HepG2 (cell line): ENCODE measurements around the gene DDX19B. TPM values are rescaled to one million over a fixed set of nuclear protein-coding genes. Genes with fewer than 3 reads are reported as not detected.

ENCODE experiments used
- ATAD3A ChIP-seq: sonication (generic); formaldehyde crosslinking; IDR thresholded peaks from 2 replicates; pipeline ENCODE4 v1.4.0; 2020; ENCODE audit warnings: missing genetic modification reagents
- CCDC6 ChIP-seq: sonication (generic); formaldehyde crosslinking; IDR thresholded peaks from 2 replicates; pipeline ENCODE4 v1.8.1; 2022; ENCODE audit warnings: mild to moderate bottlenecking, missing genetic modification reagents, moderate library complexity
- CEBPG ChIP-seq: IDR thresholded peaks from 2 replicates; pipeline ENCODE4 v1.6.1; 2016
- DBP ChIP-seq: sonication (generic); formaldehyde crosslinking; IDR thresholded peaks from 2 replicates; pipeline ENCODE4 v1.4.0; 2020; ENCODE audit warnings: missing genetic modification reagents; ENCODE audit errors: not compliant biosample characterization
- HNRNPLL ChIP-seq: fragments of 200-400 bp; formaldehyde crosslinking; IDR thresholded peaks from 2 replicates; pipeline ENCODE4 v1.6.1; 2017; ENCODE audit warnings: mild to moderate bottlenecking, low read depth, low read length; ENCODE audit not compliant: poor library complexity, severe bottlenecking
- LCORL ChIP-seq, 2 experiments: fragments of 450-650 bp in 1 of 2; sonication (generic) in 1 of 2; formaldehyde crosslinking in 1 of 2; IDR thresholded peaks; 2 replicates each; pipeline versions ENCODE4 v1.5.0 to v1.6.1; 2017 to 2020; ENCODE audit warnings: antibody characterized with exemption in 1 of 2, missing genetic modification reagents in 1 of 2
- MTA3 ChIP-seq: sonication (generic); formaldehyde crosslinking; IDR thresholded peaks from 2 replicates; pipeline ENCODE4 v1.4.0; 2020; ENCODE audit warnings: missing genetic modification reagents
- NFIB ChIP-seq: sonication (generic); formaldehyde crosslinking; IDR thresholded peaks from 2 replicates; pipeline ENCODE4 v1.9.0; 2021; ENCODE audit warnings: missing genetic modification reagents, mild to moderate bottlenecking, borderline replicate concordance
- NR1H2 ChIP-seq: sonication (generic); formaldehyde crosslinking; IDR thresholded peaks from 2 replicates; pipeline ENCODE4 v1.8.1; 2022; ENCODE audit warnings: low read depth, missing genetic modification reagents, borderline replicate concordance
- POGK ChIP-seq: sonication (generic); formaldehyde crosslinking; conservative IDR thresholded peaks from 2 replicates; pipeline ENCODE4 v1.8.0; 2022; ENCODE audit warnings: mild to moderate bottlenecking, moderate library complexity, missing genetic modification reagents
- XBP1 ChIP-seq: sonication (generic); formaldehyde crosslinking; IDR thresholded peaks from 2 replicates; pipeline ENCODE4 v1.5.0; 2020; ENCODE audit warnings: missing genetic modification reagents
- YEATS4 ChIP-seq: sonication (generic); formaldehyde crosslinking; IDR thresholded peaks from 2 replicates; pipeline ENCODE4 v1.4.0; 2020; ENCODE audit warnings: missing genetic modification reagents, borderline replicate concordance
- ZBTB20 ChIP-seq: sonication (generic); formaldehyde crosslinking; IDR thresholded peaks from 2 replicates; pipeline ENCODE4 v1.8.1; 2023; ENCODE audit warnings: missing genetic modification reagents, low read depth, mild to moderate bottlenecking, borderline replicate concordance
- ZBTB37 ChIP-seq: sonication (generic); formaldehyde crosslinking; IDR thresholded peaks from 2 replicates; pipeline ENCODE4 v1.4.0; 2020; ENCODE audit warnings: mild to moderate bottlenecking, missing genetic modification reagents
- ZNF407 ChIP-seq: sonication (generic); formaldehyde crosslinking; IDR thresholded peaks from one replicate; pipeline ENCODE4 v1.5.1; 2020; ENCODE audit warnings: mild to moderate bottlenecking, missing genetic modification reagents; ENCODE audit errors: not compliant biosample characterization
- ZNF441 ChIP-seq: sonication (generic); formaldehyde crosslinking; IDR thresholded peaks from 2 replicates; pipeline ENCODE4 v1.7.0; 2021; ENCODE audit warnings: missing genetic modification reagents, borderline replicate concordance
- polyA plus RNA-seq, 8 experiments: library from polyadenylated mRNA; depleted of rRNA in 3 of 8; stranded (reverse) in 7 of 8; unstranded in 1 of 8; fragments of >200 nt; fragmentation: Illumina TruSeq in 4 of 8; extraction: Trizol in 4 of 8; gene quantifications; 2 replicates each; pipeline versions ENCODE4 v1.2.1 to v1.2.3, GENCODE V29; 2011 to 2016; ENCODE audit warnings: low read depth in 4 of 8, missing spikeins in 1 of 8, mixed read lengths in 1 of 8; ENCODE audit not compliant: insufficient read depth in 1 of 8
- total RNA-seq, 5 experiments: library from RNA; depleted of rRNA; stranded (reverse); fragments of >200 nt; fragmentation: Illumina TruSeq; extraction: Trizol; gene quantifications; 2 replicates each; pipeline ENCODE4 v1.2.3, GENCODE V29; 2016; ENCODE audit warnings: low read depth in 1 of 5

DDX19B gene
- total and polyA plus RNA-seq, 2 of the 13 experiments (the other 11 are each of a cell fraction or from before 2014, with no cell fraction given): 36.2 to 40.0 TPM

GRCh38 chr16:70251629-70252354, 47.2 kb upstream of the DDX19B start, which contains the start of gene EXOSC6 (continued):
- TF ChIP-seq ZNF407 (peak; percentile 24), DBP (CRISPR knock-in tag) (no peak), NR1H2 (peak; percentile 73; the same call in 1 of the 2 replicates), ZNF441 (peak; percentile 91), HNRNPLL (peak; percentile 94), XBP1 (no peak), ATAD3A (CRISPR knock-in tag) (0 out of 2 replicates have a peak, but pooled peaks have one; percentile 35), ZBTB37 (CRISPR knock-in tag) (no peak), CCDC6 (CRISPR knock-in tag) (peak; percentile 81; the same call in 1 of the 2 replicates), YEATS4 (CRISPR knock-in tag) (no peak; the same call in 1 of the 2 replicates), MTA3 (no peak), NFIB (CRISPR knock-in tag) (0 out of 2 replicates have a peak, but pooled peaks have one; percentile 55), ZBTB20 (no peak; the same call in 1 of the 2 replicates), LCORL (IDR thresholded peaks at IDR 0.05) (no peak), LCORL (CRISPR knock-in tag; IDR thresholded peaks at IDR 0.05) (peak; percentile 81), CEBPG (CRISPR knock-in tag) (peak; percentile 73), POGK (CRISPR knock-in tag) (peak; percentile 99)
